ENCODE measurements around the gene TGFBRAP1.

- TF ChIP-seq CTCF (IDR thresholded peaks at IDR 0.05; ENCODE audit: low read depth, low read length) = no peak
- TF ChIP-seq POLR2A (IDR thresholded peaks at IDR 0.05; ENCODE audit: extremely low read depth, insufficient read length) = no peak
- no peak for TF ChIP-seq MAX (IDR thresholded peaks at IDR 0.05; ENCODE audit: low read depth, low read length)
These were observed 29.1 kb upstream of the TGFBRAP1 start for GRCh38 chr2:105358593-105358992.
